HG03521 (cell line): ENCODE results near the gene CPXM1.
"Not testable (repeated sequence)": the region's sequence is repeated elsewhere in the genome, so short reads cannot be mapped to it uniquely, and the experiment has no call there.

ENCODE experiments used
- ATAC-seq: cut with Tn5 transposase; IDR thresholded peaks from one replicate; pipeline ENCODE4 v1.9.1; 2021; ENCODE audit warnings: mild to moderate bottlenecking, moderate library complexity; ENCODE audit not compliant: unreplicated experiment

The CPXM1 gene

DNA sequence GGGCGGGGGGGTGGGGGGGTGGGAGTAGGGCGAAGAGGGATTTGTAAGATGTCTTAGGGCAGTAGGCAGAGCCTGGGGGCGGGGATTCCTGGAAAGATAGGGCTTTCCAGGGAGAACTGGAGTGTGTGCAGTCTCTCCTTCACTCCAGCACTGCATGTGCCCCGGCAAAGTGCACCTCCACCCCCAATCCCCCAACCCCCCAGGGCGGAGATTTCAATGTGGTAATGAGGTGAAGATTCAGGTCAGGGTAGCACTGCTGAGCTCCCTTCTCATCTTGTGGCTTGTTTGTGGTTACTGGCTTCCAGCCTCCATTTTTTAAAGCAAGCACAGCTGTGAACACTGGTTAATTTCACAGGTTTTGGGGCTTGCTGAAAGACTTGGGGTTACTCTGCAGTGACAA is 21.6 kb upstream of the CPXM1 start:
- no peak for ATAC-seq

DNA sequence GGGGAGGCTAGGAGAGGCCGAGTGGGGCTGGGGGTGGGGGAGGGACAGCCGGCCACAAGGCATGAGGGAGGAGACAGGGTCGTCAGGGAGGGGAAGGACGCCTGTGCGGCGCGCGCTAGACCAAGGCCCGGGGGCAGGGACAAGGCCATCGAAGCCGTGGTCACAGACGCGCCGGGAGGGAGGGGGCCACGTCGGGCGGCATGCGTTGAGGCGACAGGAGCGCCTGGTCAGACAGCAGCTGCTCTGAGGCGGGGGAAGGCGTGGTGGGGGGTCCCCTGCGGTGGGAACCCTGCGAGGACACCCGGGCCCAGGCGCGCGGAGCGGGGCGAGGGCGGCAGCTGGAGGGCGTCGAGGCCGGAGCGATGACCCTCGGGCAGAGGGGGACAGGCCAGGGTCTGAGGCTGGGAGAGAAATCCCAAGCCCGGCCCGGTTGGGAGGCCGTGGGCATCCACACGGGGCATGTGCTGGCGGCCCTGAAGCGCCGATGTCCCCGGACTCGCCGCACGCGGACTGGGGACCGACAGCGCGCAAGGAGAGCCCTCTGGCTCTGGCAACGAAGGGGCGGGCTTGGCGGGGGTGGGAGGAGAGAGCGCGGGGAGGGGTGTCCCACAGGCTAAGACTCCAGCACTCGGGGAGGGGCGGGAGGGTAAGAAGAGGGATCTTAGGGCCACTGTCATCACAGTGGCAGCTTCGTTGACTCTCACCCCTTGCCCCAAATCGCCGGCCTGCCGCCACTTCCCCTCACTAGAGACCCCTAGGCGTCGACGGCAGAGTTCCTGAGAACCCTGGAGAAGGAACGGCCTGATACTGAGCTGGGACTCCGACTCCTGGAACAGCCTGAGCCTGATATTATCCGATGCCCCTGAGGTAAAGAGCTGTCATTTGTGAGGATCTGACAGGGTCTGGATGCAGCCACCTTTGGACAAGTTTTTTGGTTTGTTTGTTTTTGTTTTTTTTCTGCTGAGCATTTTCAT is 20.8 kb upstream of the CPXM1 start:
- no peak for ATAC-seq

DNA sequence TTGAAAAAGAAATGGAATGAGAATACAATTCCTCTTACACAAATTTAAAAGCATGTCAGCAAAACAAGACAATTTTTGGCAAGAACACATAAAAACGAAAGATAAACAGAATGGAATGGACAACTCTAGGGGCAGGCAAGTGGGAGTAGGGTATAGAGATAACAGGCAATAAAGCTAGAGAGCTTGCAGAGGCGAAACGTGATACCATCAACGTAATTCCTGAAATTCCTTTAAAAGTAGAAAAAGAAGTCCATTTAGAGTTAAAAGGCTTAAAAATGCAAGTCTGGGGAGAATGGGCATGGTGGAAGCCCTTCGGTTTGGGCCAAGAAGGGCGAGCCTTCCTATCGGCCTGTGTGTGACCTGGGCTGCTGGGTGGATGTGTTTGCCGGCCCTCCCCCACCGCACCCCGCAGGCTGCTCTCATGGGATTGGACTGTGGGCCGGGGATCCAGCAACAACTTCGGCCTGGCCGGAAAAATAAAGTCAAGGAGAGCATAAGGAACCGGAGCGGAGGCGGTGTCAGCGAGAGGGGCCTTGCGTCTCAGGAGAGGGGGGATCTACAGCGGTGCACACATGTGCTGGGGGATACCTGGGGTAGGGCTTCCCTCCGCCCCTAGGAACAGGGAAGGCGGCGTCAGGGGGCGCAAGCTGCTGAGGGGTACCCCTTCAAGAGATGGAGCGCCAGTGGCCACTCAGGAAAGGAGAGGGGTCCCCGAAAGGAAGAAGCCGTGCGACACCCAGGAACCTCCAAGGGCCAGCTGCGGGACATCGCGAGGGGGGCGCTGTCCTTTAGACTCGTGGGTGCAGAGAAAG is 19.9 kb upstream of the CPXM1 start:
- no peak for ATAC-seq

DNA sequence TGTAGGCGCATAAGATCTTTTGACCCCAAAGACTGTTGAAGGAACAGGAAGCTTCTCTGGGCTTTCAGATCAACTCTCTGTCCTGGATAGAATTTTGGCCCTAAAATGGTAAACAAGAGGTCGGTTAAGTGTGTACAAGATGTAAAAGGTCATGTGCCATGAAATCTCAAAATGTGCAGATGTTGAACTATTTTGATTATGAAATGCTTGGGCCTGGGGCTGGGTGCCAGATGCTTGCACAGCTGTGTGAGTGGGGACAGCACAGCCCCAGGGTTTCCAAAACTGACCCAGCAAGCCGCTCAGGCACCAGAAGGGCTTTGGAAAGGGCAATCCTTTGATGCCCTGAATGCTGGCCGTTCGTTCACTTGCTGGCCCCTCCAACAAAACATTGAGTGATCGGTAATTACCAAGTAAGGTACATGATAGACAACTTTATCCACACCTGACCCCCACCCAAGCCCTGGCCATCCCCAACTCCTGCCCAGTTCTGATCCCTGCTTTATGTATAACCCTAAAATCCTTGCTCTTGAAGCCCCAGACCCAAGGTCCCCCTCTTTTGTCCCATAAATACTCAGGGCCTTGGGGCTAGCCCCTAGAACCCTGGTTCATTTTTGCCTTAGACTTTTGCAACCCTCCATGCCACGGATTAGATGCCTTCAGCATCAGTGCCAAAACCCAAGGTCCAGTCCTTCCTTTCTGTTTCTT is 17.6 kb upstream of the CPXM1 start:
- ATAC-seq, result no peak

DNA sequence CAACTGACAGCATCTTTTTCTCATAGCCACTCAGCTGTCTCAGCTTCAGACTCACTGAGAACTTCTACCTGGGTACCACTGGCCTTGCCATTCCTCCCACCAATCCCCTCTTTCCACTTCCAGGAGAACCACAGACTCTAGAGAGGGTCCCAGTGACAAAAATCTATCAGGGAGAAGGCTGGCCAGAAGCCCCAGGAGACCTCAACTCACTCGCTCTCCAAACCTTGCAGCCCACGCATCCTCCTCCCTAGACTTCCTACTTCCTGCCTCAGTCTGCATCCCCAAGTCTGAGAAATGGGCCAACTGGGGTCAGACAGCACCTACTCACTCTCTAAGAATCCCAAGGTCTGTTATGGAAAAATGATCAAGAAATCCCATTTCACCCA is 16.9 kb upstream of the CPXM1 start:
- ATAC-seq, result no peak

DNA sequence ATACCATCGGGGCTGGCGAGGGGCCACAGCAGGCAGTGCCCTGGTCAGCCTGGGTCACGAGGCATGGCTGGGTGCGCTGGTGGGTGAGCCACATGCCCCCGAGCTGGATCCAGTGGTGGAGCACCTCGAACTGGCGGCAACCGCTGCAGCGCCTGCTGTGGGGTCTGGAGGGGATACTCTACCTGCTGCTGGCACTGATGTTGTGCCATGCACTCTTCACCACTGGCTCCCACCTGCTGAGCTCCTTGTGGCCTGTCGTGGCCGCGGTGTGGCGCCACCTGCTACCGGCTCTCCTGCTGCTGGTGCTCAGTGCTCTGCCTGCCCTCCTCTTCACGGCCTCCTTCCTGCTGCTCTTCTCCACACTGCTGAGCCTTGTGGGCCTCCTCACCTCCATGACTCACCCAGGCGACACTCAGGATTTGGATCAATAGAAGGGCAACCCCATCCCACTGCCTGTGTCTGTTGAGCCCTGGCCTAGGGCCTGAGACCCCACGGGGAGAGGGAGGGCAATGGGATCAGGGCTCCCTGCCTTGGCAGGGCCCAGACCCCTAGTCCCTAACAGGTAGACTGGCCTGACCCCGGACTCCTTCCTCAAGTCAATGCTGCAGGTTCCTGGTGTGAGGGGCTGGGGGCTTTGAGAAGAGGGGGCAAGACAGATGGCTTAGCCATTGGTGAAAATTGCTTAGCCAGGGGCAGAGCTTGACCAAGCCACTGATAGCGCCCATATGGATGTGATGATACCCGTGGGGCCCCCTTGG is 16.3 kb upstream of the CPXM1 start:
- ATAC-seq, result no peak

DNA sequence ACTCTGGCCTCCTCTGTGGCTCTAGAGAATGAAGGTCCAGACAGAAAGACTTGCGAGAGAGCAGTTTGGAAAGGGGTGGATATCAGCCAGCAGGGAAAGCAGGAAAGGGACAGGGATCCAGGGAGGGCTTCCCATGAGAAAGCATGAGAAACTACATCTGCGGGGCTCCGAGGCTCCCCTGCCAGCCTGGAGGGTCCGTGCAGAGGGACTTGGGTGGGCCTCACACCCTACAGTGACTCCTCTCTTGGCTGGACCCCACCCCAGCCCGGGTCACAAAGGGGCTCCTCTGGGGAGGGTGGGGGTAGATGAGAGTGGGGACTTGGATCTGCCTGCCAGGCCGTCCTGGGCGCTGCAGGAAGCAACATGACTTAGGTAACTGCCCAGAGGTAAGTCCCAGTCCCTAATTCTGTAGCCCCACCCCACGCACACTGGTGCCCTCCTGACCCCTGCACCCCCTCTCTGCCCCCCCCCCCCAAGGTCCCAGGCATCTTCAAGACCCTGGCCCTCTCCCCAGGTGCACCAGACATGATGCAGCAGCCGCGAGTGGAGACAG is 15.7 kb upstream of the CPXM1 start, which contains the start of gene TMEM239:
TSS of gene TMEM239 (plus strand) at position 335 of the 553 bp plus-strand sequence. CDS start at position 526, 191 bp downstream.
- no peak for ATAC-seq

DNA sequence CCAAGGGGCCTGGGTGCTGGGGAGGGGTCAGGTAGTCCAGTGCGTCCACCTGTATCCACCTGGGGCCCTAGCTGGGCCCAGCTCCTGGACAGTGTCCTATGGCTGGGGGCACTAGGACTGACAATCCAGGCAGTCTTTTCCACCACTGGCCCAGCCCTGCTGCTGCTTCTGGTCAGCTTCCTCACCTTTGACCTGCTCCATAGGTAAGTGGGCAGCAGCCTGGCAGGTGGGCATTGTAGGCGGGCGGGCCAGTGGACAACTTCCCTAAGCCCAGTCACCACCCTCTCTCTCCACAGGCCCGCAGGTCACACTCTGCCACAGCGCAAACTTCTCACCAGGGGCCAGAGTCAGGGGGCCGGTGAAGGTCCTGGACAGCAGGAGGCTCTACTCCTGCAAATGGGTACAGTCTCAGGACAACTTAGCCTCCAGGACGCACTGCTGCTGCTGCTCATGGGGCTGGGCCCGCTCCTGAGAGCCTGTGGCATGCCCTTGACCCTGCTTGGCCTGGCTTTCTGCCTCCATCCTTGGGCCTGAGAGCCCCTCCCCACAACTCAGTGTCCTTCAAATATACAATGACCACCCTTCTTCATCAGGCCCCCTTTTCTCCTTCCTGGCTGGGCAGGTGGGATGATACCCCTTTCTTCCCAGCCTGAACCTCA is 14.9 kb upstream of the CPXM1 start:
- ATAC-seq, result no peak

DNA sequence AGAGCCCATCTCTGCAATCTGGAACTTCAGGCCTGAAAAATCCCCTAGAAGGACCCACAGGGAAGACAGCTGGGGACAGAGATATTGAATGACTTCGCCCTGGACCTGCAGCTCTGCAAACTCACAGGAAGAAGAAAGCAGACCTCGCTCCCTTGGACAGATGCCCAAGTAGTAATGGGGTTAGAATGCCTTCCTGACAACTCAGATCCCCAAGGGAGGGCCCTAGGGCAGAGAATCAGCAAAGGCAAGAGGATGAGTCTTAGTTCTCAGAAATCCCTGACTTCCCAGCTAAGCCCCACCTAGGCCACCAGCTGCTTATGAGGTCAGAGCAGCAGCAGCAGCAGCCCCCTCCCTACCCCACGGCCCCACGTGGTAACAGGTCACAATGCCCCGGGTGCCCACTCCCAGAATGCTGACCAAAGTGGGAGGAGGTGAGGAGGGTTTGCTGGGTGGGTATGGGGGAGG is 14.2 kb upstream of the CPXM1 start, which contains the start of gene C20orf141:
TSS of gene C20orf141 (plus strand) at position 401 of the 465 bp plus-strand sequence. CDS start 198 bp downstream, outside the sequence.
- ATAC-seq, result no peak

DNA sequence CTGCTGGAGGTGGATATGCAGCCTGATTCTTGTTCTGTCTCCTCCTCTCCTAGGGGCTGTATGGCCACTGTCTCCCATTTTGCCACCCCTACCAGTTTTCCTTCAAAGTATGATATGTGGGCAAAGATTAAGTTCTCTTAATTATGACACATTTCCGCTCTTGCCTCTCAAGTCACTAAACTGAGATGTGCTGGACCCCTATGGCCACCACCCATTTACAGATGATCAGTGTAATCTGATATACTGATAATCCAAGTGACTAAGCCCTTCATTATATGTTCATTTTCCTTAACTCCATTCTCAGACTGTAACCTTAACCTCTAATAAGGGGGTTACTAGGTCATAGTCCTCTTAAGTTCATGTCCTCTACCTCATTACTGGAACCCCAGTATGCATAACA is 13.6 kb upstream of the CPXM1 start:
- ATAC-seq, result no peak

DNA sequence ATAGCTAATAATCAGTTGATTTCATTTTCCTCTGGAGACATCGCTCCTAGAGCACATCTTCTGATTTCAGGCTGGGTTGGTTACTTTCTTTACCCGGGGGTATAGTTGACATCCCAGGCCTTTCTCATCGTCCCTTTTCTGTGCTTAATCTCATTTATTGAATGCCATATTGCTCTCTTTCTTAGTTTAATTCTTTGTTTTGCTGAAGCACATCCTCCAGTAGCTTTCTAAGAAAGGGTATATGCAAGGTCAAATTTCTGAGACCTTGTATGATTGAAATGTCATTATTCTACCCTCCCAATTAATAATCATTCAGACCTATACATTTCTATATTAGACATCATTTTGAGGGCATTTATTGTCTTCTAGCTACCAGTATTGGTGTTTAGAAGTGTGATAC is 11.8 kb upstream of the CPXM1 start:
- no peak for ATAC-seq

DNA sequence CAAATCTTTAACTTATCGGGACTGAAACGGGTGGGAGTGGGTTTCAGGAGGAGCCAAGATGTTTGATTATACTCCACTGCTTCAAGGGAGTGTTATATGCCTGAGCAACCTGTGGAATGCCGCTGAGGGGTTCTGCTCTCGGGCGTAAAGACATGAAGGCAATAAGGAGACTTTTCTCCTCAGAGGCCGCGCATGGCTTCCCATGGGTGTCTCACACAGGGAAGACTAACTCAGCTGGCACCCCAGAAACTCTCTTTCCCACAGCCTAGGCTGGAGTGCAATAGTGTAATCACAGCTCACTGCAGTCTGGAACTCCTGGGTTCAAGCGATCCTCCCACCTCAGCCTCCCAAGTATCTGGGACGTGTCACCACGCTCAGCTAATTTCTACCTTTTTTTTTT is 9.3 kb upstream of the CPXM1 start:
- ATAC-seq, result no peak

DNA sequence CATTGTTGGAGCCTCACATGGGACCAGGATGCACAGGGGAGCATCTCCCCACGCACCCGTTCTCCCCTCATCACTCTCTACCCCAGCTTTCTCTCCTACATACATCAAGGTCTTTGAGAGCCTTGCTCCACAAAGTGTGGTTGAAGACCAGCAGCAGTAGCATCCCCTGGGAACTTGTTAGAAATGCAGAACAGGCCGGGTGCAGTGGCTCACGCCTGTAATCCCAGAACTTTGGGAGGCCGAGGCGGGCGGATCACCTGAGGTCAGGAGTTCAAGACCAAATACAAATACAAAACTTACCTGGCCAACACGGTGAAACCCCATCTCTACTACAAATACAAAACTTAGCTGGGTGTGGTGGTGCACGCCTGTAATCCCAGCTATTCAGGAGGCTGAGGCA is 7.5 kb upstream of the CPXM1 start:
- ATAC-seq, result not testable (repeated sequence)

DNA sequence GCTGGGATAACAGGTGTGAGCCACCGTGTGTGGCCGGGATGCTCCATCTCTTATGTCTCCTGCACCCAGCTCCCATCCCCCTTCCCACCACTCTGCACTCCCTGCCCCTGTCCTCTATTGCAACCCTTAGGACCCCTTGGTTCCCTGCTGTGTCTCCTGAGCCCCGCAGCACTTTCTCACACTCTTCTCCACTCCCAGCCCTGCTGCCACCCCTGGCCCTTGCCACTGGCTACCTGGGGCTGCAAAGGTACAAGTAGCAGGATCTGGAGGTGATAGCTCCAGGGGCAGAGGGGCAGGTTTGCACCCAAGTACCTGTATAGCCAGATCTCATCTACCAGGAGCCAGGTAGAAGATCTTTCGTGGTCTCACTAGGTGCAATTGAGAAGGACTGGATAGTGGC is 6.6 kb upstream of the CPXM1 start:
- no peak for ATAC-seq

DNA sequence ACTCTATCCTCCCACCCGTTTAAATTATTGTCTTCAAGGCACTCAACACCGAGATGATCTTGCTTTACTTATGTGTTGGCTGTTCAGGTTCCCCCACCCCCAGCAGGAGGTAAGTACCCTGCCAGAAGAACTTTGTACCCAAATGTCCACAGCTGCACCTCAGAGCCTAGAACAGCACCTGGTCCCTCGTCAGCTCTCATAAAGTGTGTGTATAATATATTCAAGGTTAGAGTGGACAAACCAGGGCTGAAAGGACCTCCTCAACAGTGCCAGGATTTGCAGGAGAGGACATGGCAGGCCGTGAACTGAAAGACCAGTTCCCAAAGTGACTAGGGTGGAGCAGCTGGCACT is 5.9 kb upstream of the CPXM1 start:
- ATAC-seq, result no peak

DNA sequence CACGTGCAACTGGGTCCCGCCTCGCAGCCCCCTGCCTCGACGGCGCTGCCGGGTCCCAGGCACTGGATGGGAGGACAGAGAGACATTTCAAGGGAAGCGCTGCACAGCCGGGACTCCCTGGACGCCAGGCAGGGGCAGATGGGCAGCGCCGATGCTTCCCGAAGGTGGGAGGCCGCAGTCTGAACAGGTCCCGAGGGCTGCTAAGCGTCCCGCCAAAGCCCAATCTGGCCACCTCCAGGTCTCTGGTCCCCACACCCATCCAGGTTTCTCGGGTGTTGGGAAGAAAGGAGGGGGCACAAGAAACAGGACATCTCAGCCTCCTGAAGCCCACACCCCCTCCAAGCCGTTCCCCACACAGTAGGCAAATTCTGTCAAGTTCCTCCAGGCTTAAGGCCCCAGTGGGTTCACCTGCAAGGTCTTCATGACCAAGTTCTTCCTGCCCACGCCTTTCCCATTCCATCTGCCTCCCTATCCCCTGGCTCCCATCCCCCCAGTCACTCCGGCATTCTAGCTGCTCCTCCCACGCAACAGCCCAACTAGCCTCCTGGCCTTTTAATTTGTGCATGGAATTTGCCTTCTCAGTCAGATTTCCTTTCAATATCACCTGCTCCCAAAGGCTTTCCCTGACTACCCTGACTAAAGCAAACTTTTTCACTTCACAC is 5.4 kb upstream of the CPXM1 start:
- no peak for ATAC-seq

DNA sequence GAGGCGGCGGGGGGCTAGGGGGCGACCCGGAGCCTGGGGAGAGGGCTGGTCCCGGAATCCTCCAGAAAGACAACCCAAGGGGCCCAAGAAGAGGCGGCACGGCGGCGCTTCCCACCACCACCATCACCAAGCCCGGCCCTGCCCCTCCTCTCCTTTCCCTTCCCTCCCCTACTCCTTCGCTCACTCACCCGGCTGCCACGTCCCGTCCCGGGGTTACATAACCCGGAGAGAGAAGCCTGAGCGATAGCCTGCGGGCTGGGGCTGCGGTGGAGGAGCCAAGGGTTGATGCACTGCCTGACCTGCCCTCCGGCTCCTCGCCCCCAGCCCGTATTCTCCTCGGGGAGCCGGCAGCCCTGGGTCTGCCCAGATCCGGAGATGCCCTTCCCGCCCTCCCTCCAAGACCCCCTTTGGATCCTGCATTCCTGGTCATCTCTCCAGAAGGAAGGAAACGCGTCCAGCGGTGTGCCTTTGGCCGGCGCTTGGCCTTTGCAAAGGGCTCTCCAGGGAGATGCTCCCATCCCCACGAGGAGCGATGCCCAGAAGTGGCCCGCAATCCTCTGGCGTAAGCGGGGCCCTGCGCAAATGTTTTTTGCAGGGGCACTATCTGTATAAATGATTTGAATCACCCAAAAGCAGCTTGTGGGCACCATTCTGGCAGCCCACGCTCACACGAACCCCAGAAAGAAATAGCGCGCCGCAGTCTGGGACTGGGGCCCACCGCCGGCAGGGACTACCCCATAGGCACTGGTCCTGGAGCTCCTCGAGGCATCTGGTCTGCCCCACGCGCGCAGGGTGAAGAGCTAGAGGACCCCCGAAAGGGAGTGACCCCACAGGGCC is 4.6 kb upstream of the CPXM1 start:
- no peak for ATAC-seq
